Lower lobe of right lung (tissue), 2 donors: ENCODE data around the gene CSNK2A1. TPM values are rescaled to one million over a fixed set of nuclear protein-coding genes. Genes with fewer than 3 reads are reported as not detected.
"Not testable (repeated sequence)": the region's sequence is repeated elsewhere in the genome, so short reads cannot be mapped to it uniquely, and the experiment has no call there.

ENCODE experiments used
- ATAC-seq, 2 donors: fragments of 200-7000 bp; cut with Tn5 transposase; one replicate each; pipeline ENCODE4 v1.9.1; 2020 to 2022; ENCODE audit warnings: mild to moderate bottlenecking in 2 of 2, moderate library complexity in 2 of 2
- DNase-seq: peaks from one replicate; pipeline ENCODE4 v3.0.0-alpha.2; 2020
- H3K27ac ChIP-seq: fragments of 200-600 bp; one replicate; pipeline ENCODE4 v1.8.0; 2022
- H3K27me3 ChIP-seq: fragments of 200-600 bp; one replicate; pipeline ENCODE4 v1.8.0; 2022; ENCODE audit warnings: low read depth
- H3K36me3 ChIP-seq: fragments of 200-600 bp; one replicate; pipeline ENCODE4 v1.8.0; 2022; ENCODE audit warnings: mild to moderate bottlenecking
- H3K4me1 ChIP-seq: fragments of 200-600 bp; one replicate; pipeline ENCODE4 v1.8.0; 2022
- H3K4me3 ChIP-seq: fragments of 200-600 bp; one replicate; pipeline ENCODE4 v1.8.0; 2022; ENCODE audit warnings: mild to moderate bottlenecking
- H3K9me3 ChIP-seq: fragments of 200-600 bp; one replicate; pipeline ENCODE4 v1.8.0; 2022
- intact Hi-C: fragments of 100-400 bp; cut with DNase I; formaldehyde crosslinking; loops from one replicate; pipeline ENCODE4 v1.11.0; 2022
- total RNA-seq: library from RNA; stranded (reverse); fragmentation: NEBNext Ultra II Directional; extraction: Animal tissue kit (Norgen Biotek cat#: 25700); gene quantifications from one replicate; pipeline ENCODE4 v1.2.1, GENCODE V29; 2021
- TF ChIP-seq, protein P1 (sequence below): fragments of 200-600 bp; IDR thresholded peaks from one replicate; pipeline ENCODE4 v1.8.0; 2022; ENCODE audit warnings: antibody characterized with exemption, mild to moderate bottlenecking
- donor health status: DM: no; HTN: yes; CAD: no; lungs with severe emphysema.

The CSNK2A1 gene
- total RNA-seq, 1 donor from 2014 or later, result 86.3 TPM

- peaks cover 52% of the 10 kb centered on the region for H3K4me1 ChIP-seq
- ATAC-seq, result no peak
- no peak for DNase-seq
- H3K27ac ChIP-seq, result no peak overlapping the region
- intact Hi-C loops, result no loop called here
- H3K4me3 ChIP-seq, result no peak overlapping the region
- no peaks in the 10 kb centered on the region for H3K9me3 ChIP-seq
- no peaks in the 10 kb centered on the region for H3K27me3 ChIP-seq
- no peaks in the 10 kb centered on the region for H3K36me3 ChIP-seq
- TF ChIP-seq, protein P1, sequence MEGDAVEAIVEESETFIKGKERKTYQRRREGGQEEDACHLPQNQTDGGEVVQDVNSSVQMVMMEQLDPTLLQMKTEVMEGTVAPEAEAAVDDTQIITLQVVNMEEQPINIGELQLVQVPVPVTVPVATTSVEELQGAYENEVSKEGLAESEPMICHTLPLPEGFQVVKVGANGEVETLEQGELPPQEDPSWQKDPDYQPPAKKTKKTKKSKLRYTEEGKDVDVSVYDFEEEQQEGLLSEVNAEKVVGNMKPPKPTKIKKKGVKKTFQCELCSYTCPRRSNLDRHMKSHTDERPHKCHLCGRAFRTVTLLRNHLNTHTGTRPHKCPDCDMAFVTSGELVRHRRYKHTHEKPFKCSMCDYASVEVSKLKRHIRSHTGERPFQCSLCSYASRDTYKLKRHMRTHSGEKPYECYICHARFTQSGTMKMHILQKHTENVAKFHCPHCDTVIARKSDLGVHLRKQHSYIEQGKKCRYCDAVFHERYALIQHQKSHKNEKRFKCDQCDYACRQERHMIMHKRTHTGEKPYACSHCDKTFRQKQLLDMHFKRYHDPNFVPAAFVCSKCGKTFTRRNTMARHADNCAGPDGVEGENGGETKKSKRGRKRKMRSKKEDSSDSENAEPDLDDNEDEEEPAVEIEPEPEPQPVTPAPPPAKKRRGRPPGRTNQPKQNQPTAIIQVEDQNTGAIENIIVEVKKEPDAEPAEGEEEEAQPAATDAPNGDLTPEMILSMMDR, result no peak
Observed at GRCh38 chr20:458776-459175, 84.8 kb downstream of the CSNK2A1 start.

DNA sequence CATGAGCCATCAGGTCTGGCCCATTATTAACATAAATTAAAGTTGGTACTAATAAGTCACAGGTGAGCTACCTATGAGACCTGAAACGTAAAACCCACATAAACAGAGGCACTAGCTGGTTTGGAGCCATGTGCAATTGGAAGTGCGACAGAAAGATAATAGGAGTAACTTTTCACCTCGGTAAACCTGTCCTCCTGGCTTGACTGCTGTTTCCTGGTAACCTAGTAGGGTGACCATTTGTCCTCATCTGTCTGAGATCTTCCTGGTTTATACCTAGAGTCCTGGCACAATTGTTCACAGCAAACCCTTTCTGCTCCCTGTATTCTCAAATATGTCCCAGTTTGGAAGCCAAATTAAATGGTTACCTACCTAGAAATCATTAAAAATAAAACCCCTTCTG is 88.6 kb downstream of the CSNK2A1 start:
- Histone ChIP-seq H3K27me3 (no peaks in the 10 kb centered on the region), H3K9me3 (no peaks in the 10 kb centered on the region), H3K4me3 (no peak overlapping the region), H3K36me3 (no peaks in the 10 kb centered on the region), H3K4me1 (peaks cover 30% of the 10 kb centered on the region), H3K27ac (no peak overlapping the region)
- intact Hi-C loops, result no loop called here
- DNase-seq (no peak), ATAC-seq (no peak)
- TF ChIP-seq, protein P1, result no peak

- intact Hi-C loops, result not testable (repeated sequence)
Observed at GRCh38 chr20:452021-452420, 91.6 kb downstream of the CSNK2A1 start.

GRCh38 chr20:445514-446336 is 97.9 kb downstream of the CSNK2A1 start:
- DNase-seq (no peak), ATAC-seq (peak; percentile 53 to 80)
- TF ChIP-seq, protein P1, result no peak
- peaks cover 72% of the 10 kb centered on the region for H3K36me3 ChIP-seq
- H3K27ac ChIP-seq, result no peak overlapping the region
- H3K9me3 ChIP-seq, result no peaks in the 10 kb centered on the region
- intact Hi-C loops, result no loop called here
- no peaks in the 10 kb centered on the region for H3K27me3 ChIP-seq
- peaks cover 27% of the 10 kb centered on the region for H3K4me1 ChIP-seq
- H3K4me3 ChIP-seq, result no peak overlapping the region

More at GRCh38 chr20:452021-452420, 91.6 kb downstream of the CSNK2A1 start:
- not testable (repeated sequence) for H3K4me3 ChIP-seq, H3K9me3 ChIP-seq, ATAC-seq, H3K36me3 ChIP-seq, DNase-seq, H3K27me3 ChIP-seq, H3K4me1 ChIP-seq, H3K27ac ChIP-seq

- DNase-seq (no peak), ATAC-seq (peak in 1 of 2 donors; percentile 42)
- intact Hi-C loops, result no loop called here
- Histone ChIP-seq H3K9me3 (no peaks in the 10 kb centered on the region), H3K36me3 (peaks cover 80% of the 10 kb centered on the region), H3K4me1 (peaks cover 27% of the 10 kb centered on the region), H3K4me3 (no peak overlapping the region), H3K27me3 (no peaks in the 10 kb centered on the region), H3K27ac (no peak overlapping the region)
- TF ChIP-seq, protein P1, result no peak
Observed at GRCh38 chr20:444862-445426, 98.6 kb downstream of the CSNK2A1 start.

GRCh38 chr20:444117-444516 is 99.5 kb downstream of the CSNK2A1 start:
- intact Hi-C loops, result no loop called here
- no peak overlapping the region for H3K27ac ChIP-seq
- TF ChIP-seq, protein P1, result no peak
- H3K4me3 ChIP-seq, result no peak overlapping the region
- no peaks in the 10 kb centered on the region for H3K9me3 ChIP-seq
- H3K4me1 ChIP-seq, result peaks cover 29% of the 10 kb centered on the region
- DNase-seq, result no peak
- ATAC-seq, result no peak
- no peaks in the 10 kb centered on the region for H3K27me3 ChIP-seq
- peaks cover 88% of the 10 kb centered on the region for H3K36me3 ChIP-seq
